T1000 (cell line): ENCODE results near the gene GPR119.
"Not testable (repeated sequence)": the region's sequence is repeated elsewhere in the genome, so short reads cannot be mapped to it uniquely, and the experiment has no call there.

Source experiments
- DNase-seq: peaks from one replicate; lab custom pipeline; 2025; ENCODE audit warnings: mixed read lengths; lab: John Stamatoyannopoulos, UW

Gene GPR119

DNA sequence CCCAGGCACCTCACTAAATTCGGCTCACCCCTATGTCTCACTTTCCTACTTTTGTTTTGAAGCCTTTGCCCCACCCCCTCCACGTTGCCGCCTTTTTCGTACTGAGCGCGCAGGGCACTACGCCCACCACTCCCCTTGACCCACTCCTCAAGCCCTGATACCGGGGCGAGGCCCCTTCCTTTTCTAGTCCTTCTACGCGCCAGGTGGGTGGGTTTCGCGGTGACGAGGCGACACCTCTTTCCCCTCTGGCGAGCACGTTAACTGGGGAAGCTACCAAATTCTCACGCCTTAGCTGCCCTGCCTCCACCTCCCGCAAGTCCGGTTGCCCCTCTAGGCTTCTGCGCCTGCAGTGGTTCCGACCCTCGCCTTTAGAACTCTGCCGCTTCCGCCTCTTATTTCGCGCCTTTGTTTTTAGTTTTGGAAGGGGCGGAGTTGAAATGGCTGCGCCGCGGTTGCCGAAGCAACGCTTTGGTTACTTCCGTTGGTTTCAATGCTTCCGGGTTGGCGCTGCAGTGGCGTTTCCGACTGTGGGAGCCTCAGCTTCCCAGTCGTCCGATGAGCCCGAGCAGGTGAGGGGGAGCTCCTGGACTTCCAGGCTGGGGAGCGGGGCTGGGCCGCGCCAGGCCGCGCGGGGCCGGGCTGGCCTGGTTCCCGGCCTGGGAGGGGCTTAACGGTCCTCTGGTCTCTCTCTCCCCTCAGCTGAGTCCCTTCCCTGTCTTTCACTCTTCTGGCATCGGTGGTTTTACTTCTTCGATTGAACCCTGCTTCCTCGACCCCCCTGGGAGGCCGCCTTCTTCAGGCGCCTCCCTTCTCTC, 45.9 kb downstream of the GPR119 start, which contains the start of gene SLC25A14:
Gene SLC25A14, plus strand, starts transcription at position 512 of the 815 bp plus-strand sequence. CDS start 360 bp downstream, outside the sequence.
- DNase-seq = peak; percentile 2

DNA sequence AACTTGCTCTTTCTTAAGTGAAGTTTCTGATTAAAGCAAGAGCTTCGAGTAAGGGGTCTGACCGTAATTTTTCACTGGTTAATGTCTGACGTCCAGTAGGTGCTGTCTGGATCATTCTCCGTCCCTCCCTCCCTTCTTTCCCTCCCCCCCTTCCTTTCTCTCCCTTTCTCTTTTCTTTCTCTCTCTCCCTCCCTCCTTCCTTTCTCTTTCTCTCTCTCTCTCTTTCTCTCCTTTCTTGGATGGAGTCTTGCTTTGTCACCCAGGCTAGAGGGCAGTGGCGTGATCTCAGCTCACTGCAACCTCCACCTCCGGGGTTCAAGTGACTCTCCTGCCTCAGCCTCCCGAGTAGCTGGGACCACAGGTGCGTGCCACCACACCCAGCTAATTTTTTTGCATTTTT, 46.6 kb downstream of the GPR119 start:
- not testable (repeated sequence) for DNase-seq

DNA sequence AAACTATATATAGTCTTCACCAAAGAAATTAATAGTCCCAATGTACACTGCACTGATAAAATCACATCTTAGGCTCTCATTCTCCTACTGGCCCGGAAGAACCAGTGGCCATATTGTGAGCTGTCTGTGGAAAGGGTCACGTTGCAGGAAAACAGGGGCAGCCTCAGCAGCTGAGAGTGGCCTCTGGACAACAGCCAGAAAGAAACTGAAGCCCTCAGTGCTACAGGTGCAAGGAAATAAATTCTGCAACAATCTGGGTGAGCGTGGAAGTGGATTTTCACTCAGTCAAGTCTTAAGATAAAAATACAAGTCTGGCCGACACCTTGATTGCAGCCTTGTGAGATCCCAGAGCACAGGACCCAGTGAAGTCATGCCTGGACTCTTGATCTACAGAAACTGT, 48.9 kb downstream of the GPR119 start:
- DNase-seq = no peak
